Heart right ventricle (tissue), 16 donors: ENCODE measurements around the gene SYNJ2. TPM values are rescaled to one million over a fixed set of nuclear protein-coding genes. Genes with fewer than 3 reads are reported as not detected.

Experiments used
- ATAC-seq, 8 donors: fragments of 200-7000 bp; cut with Tn5 transposase; one replicate each; pipeline ENCODE4 v1.9.1; 2020; ENCODE audit warnings: mild to moderate bottlenecking in 8 of 8, moderate library complexity in 8 of 8, moderate number of reproducible peaks in 1 of 8
- DNase-seq, 2 donors: peaks; one replicate each; pipeline ENCODE4 v3.0.0-alpha.2; 2020
- H3K27ac ChIP-seq, 10 donors: fragments of 200-600 bp; sonication (generic) in 2 of 10; one replicate each; pipeline versions ENCODE4 v1.5.0 to v1.8.0; 2020 to 2022; ENCODE audit warnings: mild to moderate bottlenecking in 3 of 10
- H3K27me3 ChIP-seq, 7 donors: fragments of 200-600 bp; one replicate each; pipeline ENCODE4 v1.8.0; 2021 to 2022; ENCODE audit warnings: mild to moderate bottlenecking in 2 of 7
- H3K36me3 ChIP-seq, 9 donors: fragments of 200-600 bp; sonication (generic) in 1 of 9; one replicate each; pipeline versions ENCODE4 v1.5.0 to v1.8.0; 2020 to 2022; ENCODE audit warnings: mild to moderate bottlenecking in 2 of 9
- H3K4me1 ChIP-seq, 9 donors: fragments of 200-600 bp; sonication (generic) in 1 of 9; one replicate each; pipeline versions ENCODE4 v1.5.0 to v1.8.0; 2020 to 2022; ENCODE audit warnings: mild to moderate bottlenecking in 4 of 9
- H3K4me3 ChIP-seq, 10 donors: fragments of 200-600 bp; sonication (generic) in 2 of 10; one replicate each; pipeline versions ENCODE4 v1.5.0 to v1.8.0; 2020 to 2022; ENCODE audit warnings: mild to moderate bottlenecking in 7 of 10, moderate library complexity in 2 of 10
- H3K9me3 ChIP-seq, 11 donors: fragments of 200-600 bp in 10 of 11; sonication (generic) in 2 of 11; one replicate each; pipeline versions ENCODE4 v1.5.0 to v1.8.0; 2013 to 2022; ENCODE audit warnings: mild to moderate bottlenecking in 2 of 11, control low read depth in 1 of 11, moderate library complexity in 1 of 11
- CTCF ChIP-seq, 9 donors: fragments of 200-600 bp; sonication (generic) in 2 of 9; IDR thresholded peaks; one replicate each; pipeline versions ENCODE4 v1.5.0 to v1.8.0; 2021 to 2022; ENCODE audit warnings: antibody characterized with exemption in 9 of 9, mild to moderate bottlenecking in 5 of 9, moderate library complexity in 1 of 9
- WGBS, 2 donors: extraction: QIAGEN DNeasy Blood & Tissue Kit; methylation state at CpG; one replicate each; pipeline ENCODE4 v1.1.7; 2013; ENCODE audit warnings: inconsistent platforms in 1 of 2; 5-methylcytosine and 5-hydroxymethylcytosine counted together
- intact Hi-C, 10 donors: fragments of 100-400 bp; cut with DNase I; formaldehyde crosslinking; loops; one replicate each; pipeline versions ENCODE4 v1.11.1 to v1.14.2; 2022
- polyA plus RNA-seq, 2 donors: library from polyadenylated mRNA; stranded (reverse); fragments of 200-250 nt; gene quantifications; one replicate each; pipeline ENCODE4 v1.2.3, GENCODE V29; 2013
- total RNA-seq, 10 donors: library from RNA; stranded (reverse); fragmentation: NEBNext Ultra II Directional in 3 of 10; extraction: Animal tissue kit (Norgen Biotek cat#: 25700) in 3 of 10; gene quantifications; one replicate each; pipeline versions ENCODE4 v1.2.1 to v1.2.4, GENCODE V29; 2021 to 2023
- donor health status: Arrhythmogenic right ventricular cardiomyopathy.
- donor health status: ischemic (EF 13 %, LVEDD 7.1; RV severe dilation, severe dysfunction).
- donor health status: healthy with polysubstance abuse.
- donor health status: DM: no; HTN: yes; CAD: no.
- donor health status: DM: no; HTN: no; CAD: no.
- donor health status: ischemic (EF 25% LVEDD 6.9; RV normal size, moderate dysfunction).
- donor health status: ischemic (EF 25% LVEDD 5.7; RV mildly dilated, moderate dysfunction).
- donor health status: healthy.
- donor health status: DM: yes; HTN: yes; CAD: no.
- donor health status: Ischemic cardiomyopathy.
- donor health status: ischemic (EF 35%, LVEDD 5.7; RV mildly dilated, moderate dysfunction).
- donor health status: nonischemic (EF 11% LVEDD 7.7; RV severe dilation, severe dysfunction).
- donor health status: DM: yes; HTN: yes; CAD: no.
- donor health status: PGD.
- donor health status: ischemic (EF 29% LVEDD 5.4; RV normal size, mild dysfunction).
- donor health status: nonischemic (EF 23%, LVEDD 6.1; RV moderate dilation, normal function).

The SYNJ2 gene
- total and polyA plus RNA-seq, 12 donors: 14.0 to 27.8 (median 19.0) TPM

DNA sequence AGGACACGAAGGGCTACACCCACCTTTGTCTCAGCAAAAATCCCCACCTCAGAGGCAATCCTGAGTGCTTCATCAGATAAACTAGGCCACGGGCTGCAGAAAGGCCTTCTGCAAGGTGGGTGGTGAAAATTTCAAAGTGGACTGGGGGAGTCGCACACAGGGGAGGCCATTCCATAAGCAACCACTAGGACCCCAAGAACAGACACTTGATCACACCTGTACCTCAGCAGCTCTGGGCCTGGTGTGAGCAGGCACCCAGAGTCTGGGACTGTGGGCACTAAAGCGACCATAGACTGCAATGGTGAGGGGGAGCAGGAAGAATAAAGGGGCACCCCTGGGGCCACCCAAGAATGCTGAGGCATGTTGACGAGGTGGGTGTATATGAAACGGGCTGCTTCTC is 133.8 kb downstream of the SYNJ2 start:
- Histone ChIP-seq H3K4me1 (no peaks in the 10 kb centered on the region), H3K36me3 (peaks cover 0 to 78% (median 0%) of the 10 kb centered on the region in 9 donors), H3K4me3 (no peak overlapping the region), H3K9me3 (no peaks in the 10 kb centered on the region), H3K27ac (no peak overlapping the region), H3K27me3 (no peaks in the 10 kb centered on the region)
- intact Hi-C loops: no loop called here
- peak in 1 of 8 donors; percentile 39 for ATAC-seq
- WGBS, 2 donors: 95 to 96% methylated on average over 6 of the region's 6 CpGs
- no peak for DNase-seq
- no peak for TF ChIP-seq CTCF (IDR thresholded peaks at IDR 0.05)

- no peak overlapping the region for H3K27ac ChIP-seq
- TF ChIP-seq CTCF (IDR thresholded peaks at IDR 0.05): no peak
- ATAC-seq (no peak), DNase-seq (no peak)
- no peaks in the 10 kb centered on the region for H3K27me3 ChIP-seq
- H3K4me1 ChIP-seq: no peaks in the 10 kb centered on the region
- WGBS, 2 donors: 93 to 96% methylated on average over 3 of the region's 3 CpGs
- H3K4me3 ChIP-seq: no peak overlapping the region
- H3K36me3 ChIP-seq: peaks cover 0 to 71% (median 0%) of the 10 kb centered on the region in 9 donors
- H3K9me3 ChIP-seq: no peaks in the 10 kb centered on the region
- intact Hi-C loops: no loop called here
These were observed 137.2 kb downstream of the SYNJ2 start for GRCh38 chr6:158118886-158119285.

GRCh38 chr6:158121335-158121734 is 139.7 kb downstream of the SYNJ2 start:
- 82% methylated on average over 3 of the region's 3 CpGs for WGBS, 2 donors
- TF ChIP-seq CTCF (IDR thresholded peaks at IDR 0.05): no peak
- H3K4me3 ChIP-seq: no peak overlapping the region
- H3K27me3 ChIP-seq: no peaks in the 10 kb centered on the region
- H3K27ac ChIP-seq: no peak overlapping the region
- ATAC-seq (no peak), DNase-seq (no peak)
- intact Hi-C loops: no loop called here
- H3K36me3 ChIP-seq: peaks cover 0 to 66% (median 0%) of the 10 kb centered on the region in 9 donors
- H3K9me3 ChIP-seq: no peaks in the 10 kb centered on the region
- H3K4me1 ChIP-seq: no peaks in the 10 kb centered on the region

DNA sequence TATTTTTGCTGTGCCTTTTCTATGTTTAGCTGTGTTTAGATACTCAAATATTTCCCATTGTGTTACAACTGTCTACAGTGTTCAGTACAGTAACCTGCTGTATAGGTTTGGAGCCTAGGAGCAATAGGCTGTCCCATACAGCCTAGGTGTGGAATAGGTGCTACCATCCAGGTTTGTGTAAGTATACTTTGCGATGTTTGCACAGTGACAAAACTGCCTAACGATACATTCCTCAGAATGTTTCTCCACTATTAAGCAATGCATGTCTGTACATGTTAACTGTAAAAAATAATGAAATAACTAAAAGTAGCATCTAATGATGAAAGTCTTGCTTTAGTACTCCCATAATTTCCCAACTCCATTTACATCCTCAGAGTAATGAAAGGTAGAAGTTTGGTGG is 140.4 kb downstream of the SYNJ2 start:
- TF ChIP-seq CTCF (IDR thresholded peaks at IDR 0.05): no peak
- Histone ChIP-seq H3K36me3 (peaks cover 0 to 64% (median 4%) of the 10 kb centered on the region in 9 donors), H3K27me3 (no peaks in the 10 kb centered on the region), H3K4me3 (no peak overlapping the region), H3K4me1 (no peaks in the 10 kb centered on the region), H3K9me3 (no peaks in the 10 kb centered on the region), H3K27ac (no peak overlapping the region)
- 99 to 100% methylated on average over 2 of the region's 2 CpGs for WGBS, 2 donors
- ATAC-seq: no peak
- no peak for DNase-seq
- intact Hi-C loops: no loop called here
